Activated naive CD4-positive, alpha-beta T cell treated with anti-CD3 and anti-CD28 coated beads for 36 hours (primary cell): Measurements from ENCODE around the gene C19orf12. TPM values are rescaled to one million over a fixed set of nuclear protein-coding genes. Genes with fewer than 3 reads are reported as not detected.

ENCODE experiments used
- CTCF ChIA-PET: fragments of 350-600 bp; sonication (Branson Sonifier 250); formaldehyde crosslinking; loops from one replicate; lab custom pipeline; 2021; ENCODE audit warnings: antibody characterized with exemption; lab: Charles Lee
- DNase-seq: peaks from one replicate; pipeline ENCODE4 v3.0.0-alpha.2; 2020
- H3K27ac Mint-ChIP-seq: one replicate; pipeline ENCODE4 v1.8.0; 2021; ENCODE audit warnings: mild to moderate bottlenecking, mixed read lengths
- H3K27me3 Mint-ChIP-seq: one replicate; pipeline ENCODE4 v1.8.0; 2021; ENCODE audit warnings: low read depth, mixed read lengths
- H3K36me3 Mint-ChIP-seq: one replicate; pipeline ENCODE4 v1.8.0; 2021; ENCODE audit warnings: low read depth, mixed read lengths
- H3K4me1 Mint-ChIP-seq: one replicate; pipeline ENCODE4 v1.8.0; 2021; ENCODE audit warnings: low read depth, mixed read lengths
- H3K4me3 Mint-ChIP-seq: one replicate; pipeline ENCODE4 v1.8.0; 2021; ENCODE audit warnings: mild to moderate bottlenecking, moderate library complexity, mixed read lengths
- H3K9me3 Mint-ChIP-seq: one replicate; pipeline ENCODE4 v1.8.0; 2021; ENCODE audit warnings: mixed read lengths
- intact Hi-C: fragments of 100-400 bp; cut with micrococcal nuclease; formaldehyde crosslinking; loops from one replicate; pipeline ENCODE4 v1.15.1; 2023
- total RNA-seq, 2 experiments: library from RNA; stranded (reverse); gene quantifications; one replicate each; pipeline ENCODE4 v1.2.3, GENCODE V29; 2021

The C19orf12 gene
- total RNA-seq, 2 experiments from 2014 or later, result 21.6 to 24.3 TPM

DNA sequence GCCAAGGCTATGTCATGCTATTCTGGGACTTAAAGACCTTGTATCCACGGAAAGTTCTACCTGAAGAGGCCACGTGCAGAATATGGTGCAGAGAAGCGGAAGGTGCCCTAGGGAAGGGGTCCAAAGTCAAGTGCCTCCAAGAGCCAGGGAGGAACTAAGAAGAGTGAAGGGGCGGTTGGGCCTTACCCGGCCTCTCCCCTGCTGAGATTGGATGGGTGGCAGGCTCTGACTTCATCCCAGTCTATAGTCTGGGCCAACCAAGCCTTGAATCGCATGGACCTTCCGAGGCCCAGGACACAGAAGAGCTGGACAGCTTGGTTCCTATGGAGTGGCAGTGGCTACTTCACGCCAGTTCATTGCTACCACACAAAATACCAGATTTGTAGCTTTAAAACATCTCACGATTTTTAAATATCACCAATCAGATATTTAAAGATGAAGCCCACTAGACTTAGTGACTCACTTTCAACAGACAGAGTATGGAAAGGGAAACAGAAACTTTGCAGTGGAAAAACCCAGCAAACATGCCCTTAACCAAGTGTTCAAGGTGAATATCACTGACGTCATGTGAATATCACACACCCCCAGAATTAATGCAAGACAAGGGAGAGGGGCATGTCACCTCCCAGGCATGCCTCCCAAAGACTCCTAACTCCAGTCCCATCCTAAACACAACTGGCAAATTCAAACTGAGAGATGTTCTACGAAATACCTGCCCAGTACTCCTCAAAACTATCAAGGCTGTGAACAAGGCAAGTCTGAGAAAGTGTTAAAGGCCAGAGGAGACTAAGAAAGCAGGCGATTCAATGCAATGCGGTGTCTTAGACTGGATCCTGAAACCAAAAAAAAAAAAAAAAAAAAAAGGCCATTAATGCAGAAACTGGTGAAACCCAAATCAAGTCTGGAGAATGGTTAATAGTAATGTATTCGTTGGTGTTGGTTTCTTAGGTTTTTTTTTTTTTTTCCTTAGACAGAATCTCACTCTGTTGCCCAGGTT lies 10.2 kb downstream of the C19orf12 start:
- Mint-ChIP-seq H3K36me3 (peaks cover 15% of the 10 kb centered on the region), H3K9me3 (no peaks in the 10 kb centered on the region), H3K27me3 (no peaks in the 10 kb centered on the region), H3K27ac (peak overlapping the region; percentile 95), H3K4me3 (peak overlapping the region; percentile 29), H3K4me1 (peaks cover 48% of the 10 kb centered on the region)
- CTCF ChIA-PET, result interaction anchor here (1.0 to 3.8 kb wide), 5 partner anchors 10 to 94 kb away, joined by 3 to 21 read pairs (median 5); no protein-coding TSS in a partner anchor
- intact Hi-C loops, result loop anchor here (1.0 kb wide), 1 partner anchor 11 kb away; no protein-coding TSS in a partner anchor
- peak; percentile 44 for DNase-seq

DNA sequence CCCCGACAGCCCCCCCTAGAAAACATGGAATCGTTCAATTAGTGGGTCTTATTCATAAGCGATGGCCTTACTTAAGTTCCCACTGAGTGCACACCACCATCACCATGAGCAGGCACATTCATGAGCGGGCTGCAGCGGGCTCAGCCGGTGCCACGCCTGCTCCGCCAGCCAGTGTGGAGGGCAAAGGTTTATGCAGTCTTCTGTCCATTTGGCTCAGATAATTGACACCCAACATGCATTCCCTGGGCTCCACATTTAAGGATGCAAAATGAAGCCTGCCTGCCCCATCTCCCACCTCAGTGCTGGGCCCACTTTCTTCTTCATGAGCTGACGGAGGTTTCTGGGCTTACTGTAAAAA lies 12.1 kb downstream of the C19orf12 start:
- Mint-ChIP-seq H3K4me3 (no peak overlapping the region), H3K27me3 (no peaks in the 10 kb centered on the region), H3K9me3 (no peaks in the 10 kb centered on the region), H3K4me1 (peaks cover 33% of the 10 kb centered on the region), H3K36me3 (peaks cover 12% of the 10 kb centered on the region), H3K27ac (no peak overlapping the region)
- no peak for DNase-seq
- CTCF ChIA-PET, result interaction anchor here (3.8 kb wide), 1 partner anchor 9 kb away, joined by 16 read pairs; no protein-coding TSS in a partner anchor
- intact Hi-C loops, result no loop called here

DNA sequence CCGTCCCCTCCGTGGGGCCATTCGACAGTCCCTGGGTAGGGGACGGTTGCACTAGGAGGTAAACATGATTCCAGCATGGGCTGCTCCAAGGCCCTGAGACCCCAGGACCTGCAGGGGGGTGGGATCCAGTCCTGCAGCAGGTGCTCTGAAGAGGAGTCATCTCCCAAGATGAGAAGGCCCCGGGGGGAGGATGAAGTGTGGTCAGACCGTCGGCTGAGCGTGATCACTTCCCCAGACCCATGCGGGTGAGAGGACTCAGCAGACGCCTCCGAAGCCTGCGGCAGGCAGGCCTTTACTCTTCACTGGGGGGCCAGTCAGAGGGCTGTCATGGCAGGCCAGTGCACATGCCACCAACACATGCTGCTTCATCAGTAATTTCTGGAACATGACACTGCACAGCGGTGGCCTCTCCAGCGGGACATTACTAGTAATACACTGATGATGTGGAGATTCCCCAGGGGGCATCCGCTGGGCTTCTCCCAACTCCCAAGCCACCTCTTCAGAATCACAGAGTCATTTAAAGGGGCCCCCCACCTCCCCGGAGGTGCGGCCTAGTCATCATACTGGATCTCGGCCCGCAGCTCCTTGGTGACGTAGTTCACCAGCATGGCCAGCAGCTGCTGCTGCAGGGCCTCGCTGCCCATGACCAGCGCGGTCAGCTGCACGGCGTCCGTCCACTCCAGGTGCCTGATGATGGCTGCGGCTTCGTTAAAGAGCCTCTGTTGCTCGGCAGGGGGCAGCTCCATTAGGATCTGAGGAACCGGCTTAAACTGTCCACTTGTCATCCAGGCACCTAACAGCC lies 12.7 kb downstream of the C19orf12 start:
- no peaks in the 10 kb centered on the region for H3K9me3 Mint-ChIP-seq
- CTCF ChIA-PET, result interaction anchor here (3.8 kb wide), 1 partner anchor 8 kb away, joined by 16 read pairs; no protein-coding TSS in a partner anchor
- no peak overlapping the region for H3K4me3 Mint-ChIP-seq
- no peak for DNase-seq
- H3K27ac Mint-ChIP-seq, result no peak overlapping the region
- H3K27me3 Mint-ChIP-seq, result no peaks in the 10 kb centered on the region
- intact Hi-C loops, result no loop called here
- H3K36me3 Mint-ChIP-seq, result peaks cover 10% of the 10 kb centered on the region
- H3K4me1 Mint-ChIP-seq, result peaks cover 31% of the 10 kb centered on the region

DNA sequence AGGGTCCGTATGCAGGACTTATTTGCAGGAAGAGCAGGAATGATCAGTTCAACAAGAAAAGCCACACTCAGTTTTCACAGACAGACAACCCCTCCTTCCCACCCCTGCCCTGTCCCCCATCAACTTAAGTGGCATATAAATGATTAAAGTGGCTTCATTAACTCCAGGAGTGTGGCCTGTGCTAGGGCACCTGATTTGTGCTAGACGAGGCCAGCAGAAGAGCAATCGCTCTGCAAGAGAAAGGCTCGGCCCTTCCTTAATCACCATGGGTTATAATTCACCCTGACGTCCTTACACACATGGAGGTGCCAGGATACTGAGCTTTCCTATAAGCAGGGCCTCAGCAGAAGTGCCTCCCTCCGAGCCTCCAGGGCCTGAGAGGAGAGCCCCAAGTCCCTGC lies 14.6 kb downstream of the C19orf12 start:
- Mint-ChIP-seq H3K4me1 (peaks cover 16% of the 10 kb centered on the region), H3K27ac (peak overlapping the region; percentile 53), H3K27me3 (no peaks in the 10 kb centered on the region), H3K4me3 (no peak overlapping the region), H3K36me3 (peaks cover 5% of the 10 kb centered on the region), H3K9me3 (no peaks in the 10 kb centered on the region)
- CTCF ChIA-PET, result interaction anchor here (1.2 to 2.0 kb wide), 2 partner anchors 16 to 89 kb away, joined by 3 to 4 read pairs; no protein-coding TSS in a partner anchor
- DNase-seq, result no peak
- intact Hi-C loops, result no loop called here

DNA sequence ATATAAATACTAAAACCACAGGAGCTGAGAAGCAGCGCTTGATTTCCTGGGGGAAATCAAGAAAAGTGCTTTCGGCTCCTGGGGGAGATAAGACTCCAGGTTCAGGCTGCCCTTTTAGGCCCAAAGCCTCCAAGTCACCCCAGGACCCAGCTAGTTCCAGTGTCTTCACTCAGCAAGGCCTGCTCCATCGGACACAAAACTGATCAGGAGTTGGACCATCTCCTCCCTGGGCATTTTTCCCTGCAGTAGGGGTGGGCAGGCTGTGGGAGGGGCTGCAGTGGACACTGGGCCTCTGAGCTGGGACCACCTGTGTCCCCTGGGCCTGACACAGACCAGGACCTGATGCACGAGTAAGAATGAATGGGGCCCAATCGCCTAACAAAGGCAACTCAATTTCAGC lies 15.2 kb downstream of the C19orf12 start:
- Mint-ChIP-seq H3K27me3 (no peaks in the 10 kb centered on the region), H3K36me3 (peaks cover 5% of the 10 kb centered on the region), H3K4me1 (peaks cover 13% of the 10 kb centered on the region), H3K4me3 (no peak overlapping the region), H3K27ac (peak overlapping the region; percentile 30), H3K9me3 (no peaks in the 10 kb centered on the region)
- intact Hi-C loops, result loop anchor here (10.0 kb wide), 1 partner anchor 235 kb away; no protein-coding TSS in a partner anchor
- CTCF ChIA-PET, result interaction anchor here (1.2 to 2.0 kb wide), 2 partner anchors 17 to 89 kb away, joined by 3 to 4 read pairs; no protein-coding TSS in a partner anchor
- no peak for DNase-seq

DNA sequence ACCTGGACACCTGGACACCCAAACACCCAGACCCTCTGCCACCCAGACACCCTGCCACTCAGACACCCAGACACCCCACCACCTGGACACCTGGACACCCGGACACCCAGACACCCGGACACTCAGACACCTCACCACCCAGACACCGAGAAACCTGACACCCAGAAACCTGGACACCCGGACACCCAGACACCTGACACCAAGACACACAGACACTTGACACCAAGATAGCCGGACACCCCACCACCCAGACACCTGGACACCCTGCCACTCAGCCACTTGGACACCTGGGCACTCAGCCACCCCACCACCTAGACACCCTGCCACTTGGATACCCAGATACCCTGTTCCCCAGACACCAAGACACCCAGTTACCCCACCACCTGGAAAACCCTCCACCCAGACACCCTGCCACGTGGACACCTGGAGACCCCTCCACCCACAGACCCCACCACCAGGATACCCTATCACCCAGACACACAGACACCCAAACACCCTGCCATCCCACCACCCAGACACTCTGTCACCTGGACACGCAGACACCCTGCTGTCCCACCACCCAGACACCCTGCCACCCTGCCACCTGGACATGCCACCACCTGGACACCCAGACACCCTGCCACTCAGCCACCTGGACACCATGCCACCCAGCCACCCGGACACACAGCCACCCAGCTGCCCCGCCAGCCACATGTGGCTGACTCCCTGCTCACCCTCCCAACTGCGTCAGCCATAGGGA lies 17.4 kb downstream of the C19orf12 start:
- intact Hi-C loops, result loop anchor here (10.0 kb wide), 1 partner anchor 233 kb away; no protein-coding TSS in a partner anchor
- DNase-seq, result no peak
- Mint-ChIP-seq H3K4me3 (no peak overlapping the region), H3K4me1 (peaks cover 8% of the 10 kb centered on the region), H3K27me3 (no peaks in the 10 kb centered on the region), H3K9me3 (no peaks in the 10 kb centered on the region), H3K27ac (peak overlapping the region; percentile 36), H3K36me3 (no peaks in the 10 kb centered on the region)
- CTCF ChIA-PET, result no interaction called here

DNA sequence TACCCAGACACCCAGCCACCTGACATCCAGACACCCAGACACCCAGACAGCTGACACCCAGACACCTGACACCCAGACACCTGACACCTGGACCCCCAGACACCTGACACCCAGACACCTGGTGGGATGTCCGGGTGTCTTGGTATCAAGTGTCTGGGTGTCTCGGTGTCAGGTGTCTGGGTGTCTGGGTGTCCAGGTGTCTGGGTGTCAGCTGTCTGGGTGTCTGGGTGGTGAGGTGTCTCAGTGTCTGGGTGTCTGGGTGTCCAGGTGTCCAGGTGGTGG lies 18.6 kb downstream of the C19orf12 start:
- no peak overlapping the region for H3K27ac Mint-ChIP-seq
- intact Hi-C loops, result loop anchor here (10.0 kb wide), 1 partner anchor 232 kb away; no protein-coding TSS in a partner anchor
- H3K4me3 Mint-ChIP-seq, result no peak overlapping the region
- peaks cover 8% of the 10 kb centered on the region for H3K4me1 Mint-ChIP-seq
- no peak for DNase-seq
- H3K27me3 Mint-ChIP-seq, result no peaks in the 10 kb centered on the region
- no peaks in the 10 kb centered on the region for H3K36me3 Mint-ChIP-seq
- no peaks in the 10 kb centered on the region for H3K9me3 Mint-ChIP-seq
- CTCF ChIA-PET, result interaction anchor here (1.2 kb wide), 1 partner anchor 20 kb away, joined by 5 read pairs; no protein-coding TSS in a partner anchor

DNA sequence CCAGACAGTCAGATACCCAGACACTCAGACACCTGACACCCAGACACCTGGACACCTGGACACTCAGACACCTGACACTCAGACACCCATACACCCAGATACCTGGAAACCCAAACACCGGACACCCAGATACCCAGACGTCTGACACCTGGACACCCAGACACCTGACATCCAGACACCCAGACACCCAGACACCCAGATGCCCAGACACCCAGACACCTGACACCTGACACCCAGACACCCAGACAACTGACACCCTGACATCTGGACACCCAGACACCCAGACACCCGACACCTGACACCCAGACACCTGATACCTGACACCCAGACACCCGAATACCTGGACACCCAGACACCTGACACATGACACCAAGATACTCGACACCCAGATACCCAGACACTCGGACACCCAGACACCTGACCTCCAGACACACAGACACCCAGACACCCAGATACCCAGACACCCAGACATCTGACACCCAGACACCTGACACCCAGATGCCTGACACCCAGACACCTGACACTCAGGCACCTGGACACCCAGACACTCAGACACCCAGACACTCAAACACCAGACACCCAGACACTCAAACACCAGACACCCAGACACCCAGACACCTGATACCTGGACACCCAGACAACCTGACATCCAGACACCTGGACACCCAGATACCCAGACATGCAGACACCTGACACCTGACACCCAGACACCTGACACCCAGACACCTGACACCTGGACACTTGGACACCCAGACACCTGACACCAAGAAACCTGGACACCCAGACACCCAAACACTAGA lies 19.1 kb downstream of the C19orf12 start:
- no peaks in the 10 kb centered on the region for H3K9me3 Mint-ChIP-seq
- peaks cover 8% of the 10 kb centered on the region for H3K4me1 Mint-ChIP-seq
- H3K36me3 Mint-ChIP-seq, result no peaks in the 10 kb centered on the region
- H3K27ac Mint-ChIP-seq, result no peak overlapping the region
- DNase-seq, result no peak
- CTCF ChIA-PET, result interaction anchor here (0.6 to 6.6 kb wide), 3 partner anchors 11 to 20 kb away, joined by 3 to 145 read pairs (median 5); partner anchors contain the start of gene C19orf12
- H3K27me3 Mint-ChIP-seq, result no peaks in the 10 kb centered on the region
- intact Hi-C loops, result loop anchor here (10.0 kb wide), 1 partner anchor 231 kb away; no protein-coding TSS in a partner anchor
- no peak overlapping the region for H3K4me3 Mint-ChIP-seq

DNA sequence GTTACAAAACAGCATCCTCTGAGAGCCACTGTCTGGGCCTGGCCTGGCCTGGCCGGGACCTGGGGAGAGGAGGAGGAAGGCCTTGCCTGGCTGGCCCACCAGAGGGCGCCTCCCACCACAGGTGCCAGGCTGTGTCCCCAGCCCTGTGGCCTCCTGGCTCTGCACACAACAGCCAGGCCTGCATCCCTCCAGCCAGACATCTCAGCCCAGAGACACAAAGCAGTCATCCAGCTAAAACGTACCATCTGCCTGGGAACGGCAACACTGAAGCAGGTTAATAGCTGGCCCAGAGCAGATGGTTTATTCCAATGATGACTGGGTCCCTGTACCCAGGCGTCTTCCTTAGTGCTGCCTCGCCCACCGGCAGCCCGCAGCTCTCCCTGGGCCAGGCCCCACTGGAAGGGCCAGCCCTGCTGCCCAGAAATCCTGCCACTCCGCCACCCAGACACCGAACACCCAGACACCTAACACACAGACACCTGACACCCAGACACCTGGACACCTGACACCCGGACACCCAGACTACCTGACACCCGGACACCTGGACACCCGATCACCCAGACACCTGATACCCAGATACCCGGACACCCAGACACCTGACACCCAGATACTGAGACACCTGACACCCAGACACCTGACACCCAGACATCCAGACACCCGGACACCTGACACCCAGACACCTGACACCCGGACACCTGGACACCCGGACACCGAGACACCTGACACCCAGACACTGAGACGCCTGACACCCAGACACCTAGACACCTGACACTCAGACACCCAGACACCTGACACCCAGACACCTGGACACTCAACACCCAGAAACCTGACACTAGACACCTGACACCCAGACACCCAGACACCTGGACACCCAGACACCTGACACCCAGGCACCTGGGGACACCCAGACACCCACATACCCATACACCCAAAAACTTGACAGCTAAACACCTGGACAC lies 20.1 kb downstream of the C19orf12 start:
- DNase-seq, result peak; percentile 88
- Mint-ChIP-seq H3K36me3 (no peaks in the 10 kb centered on the region), H3K27me3 (no peaks in the 10 kb centered on the region), H3K4me3 (no peak overlapping the region), H3K4me1 (peaks cover 11% of the 10 kb centered on the region), H3K27ac (no peak overlapping the region), H3K9me3 (no peaks in the 10 kb centered on the region)
- intact Hi-C loops, result loop anchor here (1.0 to 10.0 kb wide), 3 partner anchors 21 to 230 kb away; no protein-coding TSS in a partner anchor
- CTCF ChIA-PET, result interaction anchor here (0.6 to 7.8 kb wide), 17 partner anchors 9 to 323 kb away, joined by 3 to 147 read pairs (median 7); partner anchors contain the start of genes C19orf12, PLEKHF1 and POP4

DNA sequence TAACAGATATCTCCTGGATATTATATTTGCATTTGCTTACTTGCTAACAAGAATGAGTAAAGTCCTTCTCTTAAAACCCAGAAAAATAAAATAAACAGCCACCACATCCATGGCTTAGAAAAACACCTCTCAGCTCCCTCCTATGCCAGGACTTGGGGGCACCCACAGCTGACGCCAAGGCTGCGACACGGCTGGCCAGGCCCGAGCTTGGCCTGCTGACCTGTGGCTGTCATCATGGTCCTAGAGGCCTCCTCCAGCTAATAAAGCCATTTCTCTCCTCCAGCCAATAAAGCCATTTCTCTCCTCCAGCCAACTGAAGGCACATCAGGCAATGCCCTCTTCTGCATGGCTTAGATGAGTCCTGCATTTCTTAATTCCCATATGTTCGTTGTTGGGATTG lies 20.9 kb downstream of the C19orf12 start:
- CTCF ChIA-PET, result interaction anchor here (0.6 to 7.8 kb wide), 18 partner anchors 10 to 324 kb away, joined by 3 to 147 read pairs (median 6); partner anchors contain the start of genes C19orf12 and POP4

More for the DNA sequence above, 20.9 kb downstream of the C19orf12 start:
- Mint-ChIP-seq H3K27me3 (no peaks in the 10 kb centered on the region), H3K4me3 (no peak overlapping the region), H3K9me3 (peaks cover 4% of the 10 kb centered on the region), H3K27ac (no peak overlapping the region), H3K36me3 (peaks cover 4% of the 10 kb centered on the region), H3K4me1 (peaks cover 14% of the 10 kb centered on the region)
- intact Hi-C loops, result loop anchor here (1.0 to 10.0 kb wide), 3 partner anchors 22 to 229 kb away; no protein-coding TSS in a partner anchor
- DNase-seq, result no peak
